ENCODE data around the gene MACROH2A1.

DNA sequence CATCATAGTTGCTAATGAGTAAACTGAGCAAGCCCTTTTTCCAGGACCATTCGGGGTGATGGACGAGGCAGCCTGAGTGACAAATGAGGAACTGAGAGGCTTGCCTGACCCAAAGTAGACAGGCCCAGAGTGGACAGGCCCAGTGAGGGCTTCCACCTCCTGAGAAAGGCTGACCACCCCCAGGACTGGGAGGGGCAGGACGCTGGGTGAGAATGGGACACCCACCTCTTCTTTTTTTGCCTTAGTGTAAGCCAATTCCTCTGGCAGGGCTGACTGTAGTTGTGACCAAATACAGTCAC, 68.3 kb downstream of the MACROH2A1 start:
- TF ChIP-seq CTCF (IDR thresholded peaks at IDR 0.05 in 4 of 5, conservative IDR thresholded peaks at IDR 0.05 in 1 of 5) (no peak), POLR2A (IDR thresholded peaks at IDR 0.05) (no peak)
